SJSA1 (cell line): Measurements from ENCODE around the gene SHISA9. TPM values are rescaled to one million over a fixed set of nuclear protein-coding genes. Genes with fewer than 3 reads are reported as not detected.
"Not testable (repeated sequence)": the region's sequence is repeated elsewhere in the genome, so short reads cannot be mapped to it uniquely, and the experiment has no call there.

Experiments used
- DNase-seq, 2 experiments: peaks; one replicate each; pipeline ENCODE4 v3.0.0-alpha.2; 2015 to 2020; ENCODE audit warnings: low spot score in 2 of 2, low read depth in 1 of 2
- H3K27ac ChIP-seq: fragments of 250-450 bp; sonication (Bioruptor Pico); 2 replicates; pipeline ENCODE4 v1.5.1; 2020; ENCODE audit warnings: mild to moderate bottlenecking, moderate library complexity
- H3K27me3 ChIP-seq: fragments of 250-450 bp; sonication (Bioruptor Pico); replicated peaks from 2 replicates; pipeline ENCODE4 v1.5.1; 2020; ENCODE audit warnings: mild to moderate bottlenecking, moderate library complexity
- H3K36me3 ChIP-seq: fragments of 250-450 bp; sonication (Bioruptor Pico); 2 replicates; pipeline ENCODE4 v1.5.1; 2020; ENCODE audit warnings: mild to moderate bottlenecking
- H3K4me1 ChIP-seq: fragments of 250-450 bp; sonication (Bioruptor Pico); replicated peaks from 2 replicates; pipeline ENCODE4 v1.6.1; 2021; ENCODE audit warnings: mild to moderate bottlenecking
- H3K4me3 ChIP-seq: fragments of 250-450 bp; sonication (Bioruptor Pico); 2 replicates; pipeline ENCODE4 v1.5.1; 2020; ENCODE audit warnings: mild to moderate bottlenecking
- H3K9me3 ChIP-seq: fragments of 250-450 bp; sonication (Bioruptor Pico); replicated peaks from 2 replicates; pipeline ENCODE4 v1.5.1; 2020; ENCODE audit warnings: mild to moderate bottlenecking
- total RNA-seq: library from RNA; depleted of rRNA; stranded (reverse); fragments of >200 nt; shearing (Covaris generic); gene quantifications from 2 replicates; pipeline ENCODE4 v1.2.3, GENCODE V29; 2014; rRNA removed

The SHISA9 gene
- total RNA-seq, result 0.03 TPM in 1 of 2 replicates, not detected in the other

DNA sequence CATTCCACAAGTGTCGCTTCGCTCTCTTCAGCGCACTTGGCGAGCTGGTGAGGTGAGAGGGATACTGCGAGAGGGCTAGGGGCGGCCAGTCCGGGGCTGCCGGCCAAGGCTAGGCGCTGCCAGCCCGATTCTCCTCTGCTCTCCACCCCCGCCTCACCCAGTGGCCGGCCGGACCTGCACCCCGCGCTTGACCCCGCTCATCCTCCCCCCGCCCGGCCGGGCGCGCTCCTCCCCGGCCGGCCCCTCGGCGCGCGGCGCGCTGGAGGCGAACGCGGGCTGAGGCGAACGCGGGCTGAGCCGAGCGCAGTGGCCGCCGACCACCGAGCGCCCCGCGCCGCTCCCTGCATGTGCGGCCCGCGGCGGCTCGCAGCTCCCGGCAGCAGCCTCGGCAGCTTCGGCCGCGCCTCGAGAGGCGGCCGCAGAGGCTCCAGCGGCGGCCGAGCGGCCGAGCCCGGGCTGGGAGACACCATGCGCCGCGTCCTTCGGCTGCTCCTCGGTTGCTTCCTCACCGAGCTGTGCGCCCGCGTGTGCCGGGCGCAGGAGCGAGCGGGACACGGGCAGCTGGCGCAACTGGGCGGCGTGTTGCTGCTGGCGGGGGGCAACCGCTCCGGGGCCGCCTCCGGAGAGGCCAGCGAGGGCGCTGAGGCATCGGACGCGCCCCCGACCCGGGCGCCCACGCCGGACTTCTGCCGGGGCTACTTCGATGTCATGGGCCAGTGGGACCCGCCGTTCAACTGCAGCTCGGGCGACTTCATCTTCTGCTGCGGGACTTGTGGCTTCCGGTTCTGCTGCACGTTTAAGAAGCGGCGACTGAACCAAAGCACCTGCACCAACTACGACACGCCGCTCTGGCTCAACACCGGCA lies at the start of gene SHISA9:
Gene SHISA9 (plus strand): TSS at position 2 of the 865 bp plus-strand sequence.
- Histone ChIP-seq H3K27ac (no peak within 1 kb of the TSS), H3K9me3 (no peaks in the 10 kb centered on the region), H3K36me3 (no peaks in the 10 kb centered on the region), H3K27me3 (peaks cover 35% of the 10 kb centered on the region), H3K4me1 (no peaks in the 10 kb centered on the region), H3K4me3 (no peak within 1 kb of the TSS)
- DNase-seq, result no peak

GRCh38 chr16:12853972-12854371 lies 47.4 kb upstream of the SHISA9 start:
- H3K4me3 ChIP-seq, result no peak overlapping the region
- H3K9me3 ChIP-seq, result no peaks in the 10 kb centered on the region
- H3K27me3 ChIP-seq, result no peaks in the 10 kb centered on the region
- DNase-seq, result no peak
- no peaks in the 10 kb centered on the region for H3K4me1 ChIP-seq
- H3K27ac ChIP-seq, result no peak overlapping the region
- H3K36me3 ChIP-seq, result no peaks in the 10 kb centered on the region

- not testable (repeated sequence) for H3K27me3 ChIP-seq, H3K4me1 ChIP-seq, H3K9me3 ChIP-seq, H3K36me3 ChIP-seq, DNase-seq, H3K27ac ChIP-seq, H3K4me3 ChIP-seq
These were observed 44.0 kb upstream of the SHISA9 start for GRCh38 chr16:12857435-12857834.

GRCh38 chr16:12862327-12862726 lies 39.1 kb upstream of the SHISA9 start:
- no peaks in the 10 kb centered on the region for H3K9me3 ChIP-seq
- no peaks in the 10 kb centered on the region for H3K27me3 ChIP-seq
- DNase-seq, result no peak
- no peaks in the 10 kb centered on the region for H3K36me3 ChIP-seq
- H3K4me3 ChIP-seq, result no peak overlapping the region
- no peak overlapping the region for H3K27ac ChIP-seq
- no peaks in the 10 kb centered on the region for H3K4me1 ChIP-seq

DNA sequence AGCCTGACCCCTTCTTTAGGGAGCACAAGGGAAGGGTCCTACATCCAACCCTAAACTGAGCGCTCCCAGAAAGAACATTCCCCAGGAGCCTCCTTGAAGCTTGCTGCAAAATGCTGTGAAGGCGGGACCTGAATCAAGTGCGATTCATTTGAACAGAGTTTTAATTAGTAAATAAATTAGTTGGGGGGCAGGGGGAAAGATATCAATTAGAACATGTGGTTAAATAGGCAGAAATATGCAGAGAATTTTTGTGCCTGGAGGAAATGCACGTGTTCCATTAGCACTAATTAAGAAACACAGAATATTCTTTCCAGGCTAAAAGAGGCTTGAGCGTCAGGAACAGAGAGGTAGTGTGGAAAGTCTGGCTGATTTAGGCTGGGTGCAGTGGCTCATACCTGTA lies 38.5 kb upstream of the SHISA9 start:
- no peaks in the 10 kb centered on the region for H3K36me3 ChIP-seq
- H3K27me3 ChIP-seq, result no peaks in the 10 kb centered on the region
- no peak for DNase-seq
- no peaks in the 10 kb centered on the region for H3K9me3 ChIP-seq
- H3K4me1 ChIP-seq, result no peaks in the 10 kb centered on the region
- no peak overlapping the region for H3K4me3 ChIP-seq
- no peak overlapping the region for H3K27ac ChIP-seq

DNA sequence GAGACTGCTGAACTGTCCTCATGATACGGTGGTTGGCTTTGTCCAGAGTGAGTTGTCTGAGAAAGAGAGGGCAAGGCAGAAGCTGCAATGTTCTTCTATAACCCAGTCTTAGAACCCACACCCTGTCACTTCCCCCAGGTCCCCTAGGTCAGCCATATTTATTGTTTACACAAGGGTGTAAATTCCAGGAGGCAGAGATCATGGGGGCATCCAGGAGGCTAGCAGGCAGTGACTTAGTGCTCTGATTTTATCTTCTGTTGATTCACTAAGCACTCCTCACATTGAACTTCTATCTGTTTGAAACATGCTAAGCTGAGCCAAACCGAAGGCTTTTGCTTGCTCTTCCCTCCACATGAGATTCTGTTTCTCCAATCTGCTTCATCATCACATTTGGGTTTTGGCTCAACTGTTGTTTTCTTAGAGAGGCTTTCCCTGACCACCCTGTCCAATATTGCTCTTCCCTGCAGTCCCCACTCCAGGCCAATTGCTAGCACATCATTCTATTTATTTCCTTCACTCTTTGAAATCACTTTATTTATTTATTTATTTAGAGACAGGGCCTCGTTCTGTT lies 34.3 kb upstream of the SHISA9 start:
- Histone ChIP-seq H3K27me3 (no peaks in the 10 kb centered on the region), H3K36me3 (no peaks in the 10 kb centered on the region), H3K9me3 (peaks cover 3% of the 10 kb centered on the region; the same call in 1 of the 2 replicates), H3K4me1 (no peaks in the 10 kb centered on the region), H3K4me3 (no peak overlapping the region), H3K27ac (no peak overlapping the region)
- DNase-seq, result no peak

DNA sequence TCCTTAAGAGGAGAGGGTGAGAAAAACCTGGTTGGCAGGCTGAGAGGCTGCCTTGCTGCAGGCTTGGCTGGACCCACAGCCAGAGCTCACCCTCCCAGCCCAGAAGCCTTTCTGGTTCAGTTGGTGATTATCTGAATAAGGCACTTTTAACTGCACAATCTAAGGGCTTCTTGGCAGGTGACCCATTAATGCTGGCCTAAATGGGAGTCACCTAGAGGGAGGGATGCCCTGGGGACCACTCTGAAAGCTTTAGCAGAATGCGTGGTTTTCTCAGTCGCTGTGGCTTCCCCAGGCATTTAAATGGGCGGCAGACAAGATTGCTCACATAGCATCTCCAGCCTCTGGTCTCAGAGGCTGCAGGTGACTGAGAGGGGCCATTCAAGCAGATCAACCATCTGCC lies 33.2 kb upstream of the SHISA9 start:
- DNase-seq, result no peak

GRCh38 chr16:12868788-12869187 lies 32.6 kb upstream of the SHISA9 start:
- Histone ChIP-seq H3K27me3 (no peaks in the 10 kb centered on the region), H3K9me3 (peaks cover 3% of the 10 kb centered on the region; the same call in 1 of the 2 replicates), H3K4me3 (no peak overlapping the region), H3K36me3 (no peaks in the 10 kb centered on the region), H3K4me1 (no peaks in the 10 kb centered on the region), H3K27ac (no peak overlapping the region)
- no peak for DNase-seq

More for the DNA sequence above, 33.2 kb upstream of the SHISA9 start:
- no peaks in the 10 kb centered on the region for H3K27me3 ChIP-seq
- no peak overlapping the region for H3K27ac ChIP-seq
- H3K4me1 ChIP-seq, result no peaks in the 10 kb centered on the region
- no peaks in the 10 kb centered on the region for H3K36me3 ChIP-seq
- peaks cover 3% of the 10 kb centered on the region; the same call in 1 of the 2 replicates for H3K9me3 ChIP-seq
- H3K4me3 ChIP-seq, result no peak overlapping the region

- Histone ChIP-seq H3K27ac (no peak overlapping the region), H3K4me3 (no peak overlapping the region), H3K9me3 (peaks cover 3% of the 10 kb centered on the region; the same call in 1 of the 2 replicates), H3K4me1 (no peaks in the 10 kb centered on the region), H3K36me3 (no peaks in the 10 kb centered on the region), H3K27me3 (no peaks in the 10 kb centered on the region)
- DNase-seq, result no peak
These were observed 31.5 kb upstream of the SHISA9 start for GRCh38 chr16:12869698-12870427.

DNA sequence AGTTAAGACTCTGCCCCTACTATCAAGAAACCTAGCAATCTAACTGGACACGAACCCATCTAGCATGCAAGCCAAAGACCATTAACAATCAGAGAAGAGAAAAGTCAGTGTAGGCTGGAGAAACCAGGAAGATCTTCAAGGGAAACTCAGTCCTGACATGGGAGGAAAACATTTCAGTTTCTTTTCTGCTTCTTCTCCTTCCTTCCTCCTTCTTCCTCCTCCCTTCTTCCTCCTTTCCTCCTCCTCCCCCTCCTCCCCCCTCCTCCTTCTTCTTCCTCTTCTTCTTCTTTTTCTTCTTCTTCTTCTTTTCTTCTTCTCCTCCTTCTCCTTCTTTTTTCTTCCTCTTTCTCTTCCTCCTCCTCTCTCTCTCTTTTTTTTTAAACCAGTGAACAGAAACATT lies 29.6 kb upstream of the SHISA9 start:
- Histone ChIP-seq H3K27ac (no peak overlapping the region), H3K36me3 (no peaks in the 10 kb centered on the region)
- no peak for DNase-seq

DNA sequence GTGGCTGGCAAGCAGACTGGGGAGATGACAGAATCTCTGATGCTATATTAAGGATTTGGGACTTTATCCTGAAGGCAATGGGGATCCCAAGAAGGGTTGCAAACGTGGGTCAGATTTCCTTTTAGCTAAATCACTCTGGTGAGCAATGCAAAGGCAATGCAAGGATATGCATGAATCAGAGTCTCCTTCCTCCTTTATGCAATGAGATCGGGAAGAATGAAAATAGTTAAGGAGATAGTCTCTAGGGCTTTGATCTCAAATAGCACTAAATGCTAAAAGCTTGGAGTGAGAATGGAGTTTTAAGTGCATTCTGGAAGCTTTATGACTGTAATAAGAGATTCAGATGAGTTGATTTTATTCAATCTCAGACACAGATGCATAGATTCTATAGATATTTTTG lies 27.2 kb upstream of the SHISA9 start:
- no peaks in the 10 kb centered on the region for H3K4me1 ChIP-seq
- no peaks in the 10 kb centered on the region for H3K27me3 ChIP-seq
- H3K9me3 ChIP-seq, result peaks cover 3% of the 10 kb centered on the region; the same call in 1 of the 2 replicates
- H3K27ac ChIP-seq, result no peak overlapping the region
- H3K36me3 ChIP-seq, result no peaks in the 10 kb centered on the region
- H3K4me3 ChIP-seq, result no peak overlapping the region
- DNase-seq, result no peak

More for the DNA sequence above, 29.6 kb upstream of the SHISA9 start:
- no peaks in the 10 kb centered on the region for H3K27me3 ChIP-seq
- no peaks in the 10 kb centered on the region for H3K4me1 ChIP-seq
- H3K4me3 ChIP-seq, result no peak overlapping the region
- peaks cover 3% of the 10 kb centered on the region; the same call in 1 of the 2 replicates for H3K9me3 ChIP-seq

DNA sequence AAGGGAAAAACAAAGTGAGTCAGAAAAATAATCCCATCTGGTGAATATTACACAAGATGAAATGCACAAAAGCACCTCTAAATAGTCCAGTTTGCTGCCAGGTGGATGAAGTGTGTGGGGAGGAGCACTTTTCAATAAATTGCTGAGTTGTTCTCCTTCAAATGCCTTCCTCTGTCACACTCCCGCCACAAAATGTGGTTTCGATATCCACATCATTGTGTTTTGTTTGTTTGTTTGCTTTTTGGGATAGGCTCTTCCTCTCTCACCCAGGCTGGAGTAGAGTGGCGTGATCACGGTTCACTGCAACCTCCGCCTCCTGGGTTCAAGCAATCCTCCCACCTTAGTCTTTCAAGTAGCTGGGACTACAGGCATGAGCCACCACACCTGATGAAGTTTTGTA lies 24.6 kb upstream of the SHISA9 start:
- Histone ChIP-seq H3K36me3 (no peaks in the 10 kb centered on the region), H3K27ac (no peak overlapping the region), H3K9me3 (no peaks in the 10 kb centered on the region), H3K27me3 (no peaks in the 10 kb centered on the region), H3K4me3 (no peak overlapping the region), H3K4me1 (no peaks in the 10 kb centered on the region)
- DNase-seq, result no peak

GRCh38 chr16:12878973-12879372 lies 22.4 kb upstream of the SHISA9 start:
- no peaks in the 10 kb centered on the region for H3K36me3 ChIP-seq
- no peak for DNase-seq
- no peak overlapping the region for H3K4me3 ChIP-seq
- no peaks in the 10 kb centered on the region for H3K4me1 ChIP-seq
- H3K27me3 ChIP-seq, result no peaks in the 10 kb centered on the region
- H3K27ac ChIP-seq, result no peak overlapping the region
- no peaks in the 10 kb centered on the region for H3K9me3 ChIP-seq

DNA sequence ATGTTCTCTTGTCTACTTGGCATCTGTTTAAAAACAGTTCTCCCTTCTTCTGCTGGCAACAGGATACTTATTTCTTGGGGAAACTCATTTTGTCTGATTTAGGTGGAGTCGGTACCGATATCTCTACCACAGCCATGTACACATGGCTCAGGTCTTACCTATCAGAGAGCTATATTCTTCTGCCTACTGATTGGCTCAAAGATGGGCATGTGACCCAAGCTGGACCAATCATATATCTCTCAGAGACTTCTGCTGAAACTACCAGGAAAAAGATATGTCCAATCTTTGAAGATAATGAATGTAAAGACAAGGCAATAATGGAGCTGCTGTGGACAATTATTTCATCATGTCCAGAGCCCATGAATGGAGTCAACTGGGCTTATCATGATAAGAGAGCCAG lies 21.6 kb upstream of the SHISA9 start:
- Histone ChIP-seq H3K27me3 (no peaks in the 10 kb centered on the region), H3K9me3 (no peaks in the 10 kb centered on the region), H3K4me3 (no peak overlapping the region), H3K27ac (no peak overlapping the region), H3K4me1 (no peaks in the 10 kb centered on the region), H3K36me3 (no peaks in the 10 kb centered on the region)
- DNase-seq, result no peak
